Measurements from ENCODE around the gene INPP1.

The INPP1 gene

DNA sequence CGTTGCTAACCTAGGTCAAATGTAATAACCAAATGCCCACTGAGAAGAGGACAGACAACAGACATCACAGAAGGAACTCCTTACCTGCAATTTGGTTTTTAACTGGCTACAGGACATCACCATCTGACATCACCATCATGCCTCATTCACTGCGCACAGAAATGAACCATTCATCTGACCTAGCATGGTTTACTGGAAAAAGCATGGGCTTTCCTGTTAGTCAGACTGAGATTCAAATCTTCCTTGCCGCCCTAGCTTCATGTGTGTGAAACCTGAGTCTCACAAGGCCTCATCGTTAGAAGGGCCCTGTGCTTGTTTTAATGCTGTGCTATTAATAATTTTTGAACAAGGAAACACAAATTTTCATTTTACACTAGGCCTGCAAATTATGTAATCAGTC, 22.7 kb upstream of the INPP1 start:
- Histone ChIP-seq H2AFZ (ENCODE audit: low read depth, low read length) (peak overlapping the region; percentile 85), H3K9me3 (ENCODE audit: insufficient read depth, low read length, severe bottlenecking) (no peaks in the 10 kb centered on the region), H3K27me3 (ENCODE audit: insufficient read depth, low read length, poor library complexity) (no peaks in the 10 kb centered on the region), H3K36me3 (ENCODE audit: insufficient read depth, low read length) (no peaks in the 10 kb centered on the region), H3K9ac (ENCODE audit: low read depth, low read length) (peak overlapping the region; percentile 59), H4K20me1 (ENCODE audit: insufficient read depth, low read length) (no peaks in the 10 kb centered on the region), H3K79me2 (ENCODE audit: insufficient read depth, low read length) (peaks cover 44% of the 10 kb centered on the region), H3K4me3 (ENCODE audit: low read depth in 1 of 2, low read length in 2 of 2) (peak overlapping the region; percentile 61 to 91), H3K4me2 (ENCODE audit: insufficient read depth, low read length) (peak overlapping the region; percentile 96), H3K27ac (ENCODE audit: low read length) (peak overlapping the region; percentile 78), H3K4me1 (ENCODE audit: insufficient read depth, low read length) (peaks cover 49% of the 10 kb centered on the region)
- no peak for ATAC-seq (ENCODE audit: insufficient read depth, low read depth)
- TF ChIP-seq, protein P1, sequence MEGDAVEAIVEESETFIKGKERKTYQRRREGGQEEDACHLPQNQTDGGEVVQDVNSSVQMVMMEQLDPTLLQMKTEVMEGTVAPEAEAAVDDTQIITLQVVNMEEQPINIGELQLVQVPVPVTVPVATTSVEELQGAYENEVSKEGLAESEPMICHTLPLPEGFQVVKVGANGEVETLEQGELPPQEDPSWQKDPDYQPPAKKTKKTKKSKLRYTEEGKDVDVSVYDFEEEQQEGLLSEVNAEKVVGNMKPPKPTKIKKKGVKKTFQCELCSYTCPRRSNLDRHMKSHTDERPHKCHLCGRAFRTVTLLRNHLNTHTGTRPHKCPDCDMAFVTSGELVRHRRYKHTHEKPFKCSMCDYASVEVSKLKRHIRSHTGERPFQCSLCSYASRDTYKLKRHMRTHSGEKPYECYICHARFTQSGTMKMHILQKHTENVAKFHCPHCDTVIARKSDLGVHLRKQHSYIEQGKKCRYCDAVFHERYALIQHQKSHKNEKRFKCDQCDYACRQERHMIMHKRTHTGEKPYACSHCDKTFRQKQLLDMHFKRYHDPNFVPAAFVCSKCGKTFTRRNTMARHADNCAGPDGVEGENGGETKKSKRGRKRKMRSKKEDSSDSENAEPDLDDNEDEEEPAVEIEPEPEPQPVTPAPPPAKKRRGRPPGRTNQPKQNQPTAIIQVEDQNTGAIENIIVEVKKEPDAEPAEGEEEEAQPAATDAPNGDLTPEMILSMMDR (IDR thresholded peaks at IDR 0.05; ENCODE audit: borderline replicate concordance, extremely low read depth, low read length, poor library complexity, severe bottlenecking), result no peak
- TF ChIP-seq EZH2 (IDR thresholded peaks at IDR 0.05; ENCODE audit: borderline replicate concordance, low read depth, low read length, severe bottlenecking), result no peak
- DNase-seq, result no peak

DNA sequence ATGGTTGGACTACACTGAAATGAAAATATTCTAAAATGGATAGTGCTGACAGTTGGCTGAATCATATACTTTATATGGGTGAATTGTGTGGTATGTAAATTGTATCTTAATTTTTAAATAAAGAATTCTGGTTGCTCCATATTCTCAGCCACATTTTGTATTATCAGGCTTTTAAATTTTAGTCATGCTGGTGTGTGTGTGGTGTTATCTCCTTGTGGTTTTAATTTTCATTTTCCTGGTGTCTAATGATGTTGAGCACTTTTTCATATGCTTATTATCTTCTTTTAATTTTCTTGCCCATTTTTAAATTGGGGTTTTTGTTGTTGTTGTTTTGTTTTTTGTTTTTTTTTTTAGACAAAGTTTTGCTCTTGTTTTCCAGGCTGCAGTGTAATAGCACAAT, 20.0 kb upstream of the INPP1 start:
- Histone ChIP-seq H4K20me1 (ENCODE audit: insufficient read depth, low read length) (no peaks in the 10 kb centered on the region), H2AFZ (ENCODE audit: low read depth, low read length) (no peak overlapping the region), H3K4me1 (ENCODE audit: insufficient read depth, low read length) (peaks cover 26% of the 10 kb centered on the region), H3K27me3 (ENCODE audit: insufficient read depth, low read length, poor library complexity) (no peaks in the 10 kb centered on the region), H3K9me3 (ENCODE audit: insufficient read depth, low read length, severe bottlenecking) (no peaks in the 10 kb centered on the region), H3K27ac (ENCODE audit: low read length) (no peak overlapping the region), H3K4me3 (ENCODE audit: low read depth in 1 of 2, low read length in 2 of 2) (no peak overlapping the region), H3K9ac (ENCODE audit: low read depth, low read length) (no peak overlapping the region), H3K4me2 (ENCODE audit: insufficient read depth, low read length) (no peak overlapping the region), H3K36me3 (ENCODE audit: insufficient read depth, low read length) (no peaks in the 10 kb centered on the region), H3K79me2 (ENCODE audit: insufficient read depth, low read length) (peaks cover 19% of the 10 kb centered on the region)
- TF ChIP-seq EZH2 (IDR thresholded peaks at IDR 0.05; ENCODE audit: borderline replicate concordance, low read depth, low read length, severe bottlenecking), result no peak
- TF ChIP-seq, protein P1 (IDR thresholded peaks at IDR 0.05; ENCODE audit: borderline replicate concordance, extremely low read depth, low read length, poor library complexity, severe bottlenecking), result no peak
- no peak for ATAC-seq (ENCODE audit: insufficient read depth, low read depth)
- DNase-seq, result no peak

DNA sequence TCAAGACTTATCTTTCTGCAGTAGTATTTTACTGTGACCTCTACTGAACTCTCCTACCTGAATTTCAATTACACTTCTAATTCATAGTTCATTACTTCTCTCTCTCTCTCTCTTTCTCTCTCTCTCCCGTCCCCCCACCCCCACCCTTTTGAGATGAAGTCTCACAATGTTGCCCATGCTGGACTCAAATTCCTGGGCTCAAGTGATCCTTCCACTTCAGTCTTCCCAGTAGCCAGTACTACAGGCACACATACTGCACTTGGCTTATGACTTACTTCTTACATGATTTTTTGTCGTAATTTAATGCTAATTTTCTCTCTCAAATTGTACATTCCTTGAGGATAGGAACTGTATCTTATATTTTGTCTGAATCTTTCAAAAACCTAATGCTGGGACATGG, 17.8 kb upstream of the INPP1 start:
- Histone ChIP-seq H3K9ac (ENCODE audit: low read depth, low read length) (no peak overlapping the region), H4K20me1 (ENCODE audit: insufficient read depth, low read length) (no peaks in the 10 kb centered on the region), H3K4me1 (ENCODE audit: insufficient read depth, low read length) (peaks cover 10% of the 10 kb centered on the region), H3K27ac (ENCODE audit: low read length) (no peak overlapping the region), H2AFZ (ENCODE audit: low read depth, low read length) (no peak overlapping the region), H3K79me2 (ENCODE audit: insufficient read depth, low read length) (peaks cover 1% of the 10 kb centered on the region; the same call in 1 of the 2 replicates), H3K4me3 (ENCODE audit: low read depth in 1 of 2, low read length in 2 of 2) (no peak overlapping the region), H3K9me3 (ENCODE audit: insufficient read depth, low read length, severe bottlenecking) (no peaks in the 10 kb centered on the region), H3K36me3 (ENCODE audit: insufficient read depth, low read length) (no peaks in the 10 kb centered on the region), H3K27me3 (ENCODE audit: insufficient read depth, low read length, poor library complexity) (no peaks in the 10 kb centered on the region), H3K4me2 (ENCODE audit: insufficient read depth, low read length) (no peak overlapping the region)
- DNase-seq (no peak), ATAC-seq (ENCODE audit: insufficient read depth, low read depth) (no peak)
- TF ChIP-seq, protein P1 (IDR thresholded peaks at IDR 0.05; ENCODE audit: borderline replicate concordance, extremely low read depth, low read length, poor library complexity, severe bottlenecking), result no peak
- no peak for TF ChIP-seq EZH2 (IDR thresholded peaks at IDR 0.05; ENCODE audit: borderline replicate concordance, low read depth, low read length, severe bottlenecking)

All from DND-41 (cell line).